Measurements from ENCODE around the gene PCDHB11. TPM values are rescaled to one million over a fixed set of nuclear protein-coding genes. Genes with fewer than 3 reads are reported as not detected.
A peak's percentile ranks its signal among the peaks of the same experiment; 100 is the strongest.
"Not testable (repeated sequence)": the region's sequence is repeated elsewhere in the genome, so short reads cannot be mapped to it uniquely, and the experiment has no call there.

PCDHB11 gene
- total RNA-seq, 1 donor from 2014 or later, result 6.4 TPM

GRCh38 chr5:141180313-141180712 is 19.1 kb upstream of the PCDHB11 start:
- Mint-ChIP-seq H3K4me1 (no peaks in the 10 kb centered on the region), H3K27ac (no peak overlapping the region), H3K9me3 (peaks cover 40% of the 10 kb centered on the region), H3K27me3 (ENCODE audit: low read depth) (no peaks in the 10 kb centered on the region), H3K4me3 (no peak overlapping the region), H3K36me3 (peaks cover 34% of the 10 kb centered on the region)
- TF ChIP-seq CTCF (IDR thresholded peaks at IDR 0.05; ENCODE audit: unreplicated experiment), result no peak
- DNase-seq (ENCODE audit: low spot score in 2 of 2, unreplicated experiment in 2 of 2), result no peak

- Mint-ChIP-seq H3K4me1 (no peaks in the 10 kb centered on the region), H3K9me3 (peaks cover 53% of the 10 kb centered on the region)
- peak; percentile 46 to 70 for DNase-seq (ENCODE audit: low spot score in 2 of 2, unreplicated experiment in 2 of 2)
Measured at GRCh38 chr5:141182248-141182647, 17.2 kb upstream of the PCDHB11 start, which contains the start of gene PCDHB16. Gene PCDHB16 (plus strand): TSS chr5:141182387. CDS start chr5:141182560, 173 bp downstream.

GRCh38 chr5:141184117-141184855 is 15.1 kb upstream of the PCDHB11 start:
- not testable (repeated sequence) for DNase-seq (ENCODE audit: low spot score in 2 of 2, unreplicated experiment in 2 of 2); H3K4me1 Mint-ChIP-seq; H3K27me3 Mint-ChIP-seq (ENCODE audit: low read depth); H3K27ac Mint-ChIP-seq
- H3K4me3 Mint-ChIP-seq, result peak overlapping the region; percentile 41
- peaks cover 64% of the 10 kb centered on the region for H3K9me3 Mint-ChIP-seq
- peaks cover 59% of the 10 kb centered on the region for H3K36me3 Mint-ChIP-seq

More at GRCh38 chr5:141182248-141182647, 17.2 kb upstream of the PCDHB11 start, which contains the start of gene PCDHB16:
- Mint-ChIP-seq H3K27ac (peak within 1 kb of the TSS; percentile 95), H3K4me3 (peak within 1 kb of the TSS; percentile 88), H3K27me3 (ENCODE audit: low read depth) (no peaks in the 10 kb centered on the region), H3K36me3 (peaks cover 48% of the 10 kb centered on the region)
- TF ChIP-seq CTCF (IDR thresholded peaks at IDR 0.05; ENCODE audit: unreplicated experiment), result no peak

- no peak for DNase-seq (ENCODE audit: low spot score in 2 of 2, unreplicated experiment in 2 of 2)
- peaks cover 66% of the 10 kb centered on the region for H3K9me3 Mint-ChIP-seq
- H3K27me3 Mint-ChIP-seq (ENCODE audit: low read depth), result no peaks in the 10 kb centered on the region
- peak within 1 kb of the TSS; percentile 59 for H3K4me3 Mint-ChIP-seq
- peak within 1 kb of the TSS; percentile 48 for H3K27ac Mint-ChIP-seq
- H3K4me1 Mint-ChIP-seq, result no peaks in the 10 kb centered on the region
- H3K36me3 Mint-ChIP-seq, result peaks cover 66% of the 10 kb centered on the region
- TF ChIP-seq CTCF (IDR thresholded peaks at IDR 0.05; ENCODE audit: unreplicated experiment), result peak; percentile 60
Measured at GRCh38 chr5:141186897-141187512, 12.4 kb upstream of the PCDHB11 start, which contains the start of gene PCDHB9. Gene PCDHB9 (plus strand): TSS chr5:141187161. CDS start chr5:141187319, 158 bp downstream.

GRCh38 chr5:141188682-141189081 is 10.7 kb upstream of the PCDHB11 start:
- peaks cover 62% of the 10 kb centered on the region for H3K9me3 Mint-ChIP-seq
- H3K27ac Mint-ChIP-seq, result not testable (repeated sequence)

GRCh38 chr5:141189131-141189530 is 10.3 kb upstream of the PCDHB11 start:
- H3K9me3 Mint-ChIP-seq, result peaks cover 61% of the 10 kb centered on the region
- not testable (repeated sequence) for H3K4me3 Mint-ChIP-seq; DNase-seq (ENCODE audit: low spot score in 2 of 2, unreplicated experiment in 2 of 2); H3K27ac Mint-ChIP-seq; H3K27me3 Mint-ChIP-seq (ENCODE audit: low read depth); H3K4me1 Mint-ChIP-seq
- peaks cover 63% of the 10 kb centered on the region for H3K36me3 Mint-ChIP-seq

More at GRCh38 chr5:141188682-141189081, 10.7 kb upstream of the PCDHB11 start:
- H3K4me1 Mint-ChIP-seq; H3K27me3 Mint-ChIP-seq (ENCODE audit: low read depth); H3K4me3 Mint-ChIP-seq; DNase-seq (ENCODE audit: low spot score in 2 of 2, unreplicated experiment in 2 of 2): not testable (repeated sequence)
- H3K36me3 Mint-ChIP-seq, result peaks cover 63% of the 10 kb centered on the region

- Mint-ChIP-seq H3K4me1 (no peaks in the 10 kb centered on the region), H3K36me3 (peaks cover 54% of the 10 kb centered on the region), H3K27ac (no peak within 1 kb of the TSS), H3K9me3 (peaks cover 55% of the 10 kb centered on the region), H3K4me3 (peak within 1 kb of the TSS; percentile 46), H3K27me3 (ENCODE audit: low read depth) (no peaks in the 10 kb centered on the region)
- no peak for DNase-seq (ENCODE audit: low spot score in 2 of 2, unreplicated experiment in 2 of 2)
- TF ChIP-seq CTCF (IDR thresholded peaks at IDR 0.05; ENCODE audit: unreplicated experiment), result peak; percentile 28
Measured at GRCh38 chr5:141192110-141192725, 7.2 kb upstream of the PCDHB11 start, which contains the start of gene PCDHB10. Gene PCDHB10 (plus strand): TSS chr5:141192353. CDS start chr5:141192553, 200 bp downstream.

- not testable (repeated sequence) for H3K27ac Mint-ChIP-seq; H3K4me1 Mint-ChIP-seq; H3K4me3 Mint-ChIP-seq; DNase-seq (ENCODE audit: low spot score in 2 of 2, unreplicated experiment in 2 of 2); H3K27me3 Mint-ChIP-seq (ENCODE audit: low read depth)
- H3K36me3 Mint-ChIP-seq, result peaks cover 56% of the 10 kb centered on the region
- H3K9me3 Mint-ChIP-seq, result peaks cover 65% of the 10 kb centered on the region
Measured at GRCh38 chr5:141194332-141194731, 5.1 kb upstream of the PCDHB11 start.

Measured in mesothelial cell of epicardium (in vitro differentiated cells).